KMS-11 (cell line): ENCODE measurements around the gene CATSPERE.
"Not testable (repeated sequence)": the region's sequence is repeated elsewhere in the genome, so short reads cannot be mapped to it uniquely, and the experiment has no call there.

Source experiments
- H2AFZ ChIP-seq: fragments of 200-600 bp; sonication (generic); 2 replicates; pipeline ENCODE4 v1.6.1; 2016; ENCODE audit warnings: antibody characterized with exemption, mixed run types, low read depth
- H3K27ac ChIP-seq: fragments of 200-600 bp; sonication (generic); 2 replicates; pipeline ENCODE4 v1.6.1; 2016; ENCODE audit warnings: mild to moderate bottlenecking, mixed run types
- H3K27me3 ChIP-seq: fragments of 200-600 bp; sonication (generic); 2 replicates; pipeline ENCODE4 v1.6.1; 2017; ENCODE audit warnings: mild to moderate bottlenecking, low read depth, mixed run types, moderate library complexity; ENCODE audit not compliant: insufficient read depth
- H3K36me3 ChIP-seq: fragments of 200-600 bp; sonication (generic); 2 replicates; pipeline ENCODE4 v1.6.1; 2017; ENCODE audit warnings: mild to moderate bottlenecking, mixed run types; ENCODE audit not compliant: insufficient read depth
- H3K4me1 ChIP-seq: fragments of 200-600 bp; sonication (generic); 2 replicates; pipeline ENCODE4 v1.6.1; 2016; ENCODE audit warnings: mild to moderate bottlenecking, low read depth, mixed run types; ENCODE audit not compliant: poor library complexity, severe bottlenecking
- H3K4me2 ChIP-seq: fragments of 200-600 bp; sonication (generic); 2 replicates; pipeline ENCODE4 v1.7.0; 2016; ENCODE audit warnings: mild to moderate bottlenecking, mixed run types
- H3K4me3 ChIP-seq: fragments of 200-600 bp; sonication (generic); IDR thresholded peaks from 2 replicates; pipeline ENCODE4 v1.6.1; 2017; ENCODE audit warnings: low read depth, low read length, mixed read lengths; ENCODE audit not compliant: insufficient read depth
- H3K79me2 ChIP-seq: fragments of 200-600 bp; sonication (generic); 2 replicates; pipeline ENCODE4 v1.6.1; 2016; ENCODE audit warnings: low read depth, mixed run types; ENCODE audit not compliant: insufficient read depth
- H3K9ac ChIP-seq: fragments of 200-600 bp; sonication (generic); 2 replicates; pipeline ENCODE4 v1.6.1; 2016; ENCODE audit warnings: mild to moderate bottlenecking, mixed run types
- H4K20me1 ChIP-seq: fragments of 200-600 bp; sonication (generic); 2 replicates; pipeline ENCODE4 v1.6.1; 2016; ENCODE audit warnings: mild to moderate bottlenecking, mixed run types; ENCODE audit not compliant: insufficient read depth
- TF ChIP-seq, protein P1 (sequence below): fragments of 200-600 bp; sonication (generic); conservative IDR thresholded peaks from 2 replicates; pipeline ENCODE4 v1.6.1; 2017; ENCODE audit warnings: low read depth, mild to moderate bottlenecking, antibody characterized with exemption, low read length, moderate library complexity, mixed read lengths

Gene CATSPERE

GRCh38 chr1:244680667-244681066 is 219.6 kb downstream of the CATSPERE start:
- peaks cover 20% of the 10 kb centered on the region for H3K4me1 ChIP-seq
- no peak overlapping the region for H3K4me3 ChIP-seq
- H2AFZ ChIP-seq, result no peak overlapping the region
- H3K4me2 ChIP-seq, result no peak overlapping the region
- peaks cover 7% of the 10 kb centered on the region; the same call in 1 of the 2 replicates for H4K20me1 ChIP-seq
- H3K36me3 ChIP-seq, result no peaks in the 10 kb centered on the region
- no peaks in the 10 kb centered on the region for H3K27me3 ChIP-seq
- no peak overlapping the region for H3K27ac ChIP-seq
- TF ChIP-seq, protein P1, sequence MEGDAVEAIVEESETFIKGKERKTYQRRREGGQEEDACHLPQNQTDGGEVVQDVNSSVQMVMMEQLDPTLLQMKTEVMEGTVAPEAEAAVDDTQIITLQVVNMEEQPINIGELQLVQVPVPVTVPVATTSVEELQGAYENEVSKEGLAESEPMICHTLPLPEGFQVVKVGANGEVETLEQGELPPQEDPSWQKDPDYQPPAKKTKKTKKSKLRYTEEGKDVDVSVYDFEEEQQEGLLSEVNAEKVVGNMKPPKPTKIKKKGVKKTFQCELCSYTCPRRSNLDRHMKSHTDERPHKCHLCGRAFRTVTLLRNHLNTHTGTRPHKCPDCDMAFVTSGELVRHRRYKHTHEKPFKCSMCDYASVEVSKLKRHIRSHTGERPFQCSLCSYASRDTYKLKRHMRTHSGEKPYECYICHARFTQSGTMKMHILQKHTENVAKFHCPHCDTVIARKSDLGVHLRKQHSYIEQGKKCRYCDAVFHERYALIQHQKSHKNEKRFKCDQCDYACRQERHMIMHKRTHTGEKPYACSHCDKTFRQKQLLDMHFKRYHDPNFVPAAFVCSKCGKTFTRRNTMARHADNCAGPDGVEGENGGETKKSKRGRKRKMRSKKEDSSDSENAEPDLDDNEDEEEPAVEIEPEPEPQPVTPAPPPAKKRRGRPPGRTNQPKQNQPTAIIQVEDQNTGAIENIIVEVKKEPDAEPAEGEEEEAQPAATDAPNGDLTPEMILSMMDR, result no peak
- H3K79me2 ChIP-seq, result peaks cover 35% of the 10 kb centered on the region; the same call in 1 of the 2 replicates
- H3K9ac ChIP-seq, result no peak overlapping the region

GRCh38 chr1:244682087-244682486 is 221.0 kb downstream of the CATSPERE start:
- not testable (repeated sequence) for H3K9ac ChIP-seq, H3K27ac ChIP-seq, H3K27me3 ChIP-seq, H4K20me1 ChIP-seq, H3K36me3 ChIP-seq, H3K4me3 ChIP-seq, H3K4me2 ChIP-seq, H2AFZ ChIP-seq
- peaks cover 24% of the 10 kb centered on the region; the same call in 1 of the 2 replicates for H3K79me2 ChIP-seq
- peaks cover 16% of the 10 kb centered on the region for H3K4me1 ChIP-seq
